GM18499 (cell line): ENCODE measurements around the gene RSAD1.

Source experiments
- ATAC-seq: cut with Tn5 transposase; IDR thresholded peaks from one replicate; pipeline ENCODE4 v1.9.1; 2021; ENCODE audit warnings: moderate number of reproducible peaks; ENCODE audit not compliant: insufficient read depth, unreplicated experiment

Gene RSAD1

DNA sequence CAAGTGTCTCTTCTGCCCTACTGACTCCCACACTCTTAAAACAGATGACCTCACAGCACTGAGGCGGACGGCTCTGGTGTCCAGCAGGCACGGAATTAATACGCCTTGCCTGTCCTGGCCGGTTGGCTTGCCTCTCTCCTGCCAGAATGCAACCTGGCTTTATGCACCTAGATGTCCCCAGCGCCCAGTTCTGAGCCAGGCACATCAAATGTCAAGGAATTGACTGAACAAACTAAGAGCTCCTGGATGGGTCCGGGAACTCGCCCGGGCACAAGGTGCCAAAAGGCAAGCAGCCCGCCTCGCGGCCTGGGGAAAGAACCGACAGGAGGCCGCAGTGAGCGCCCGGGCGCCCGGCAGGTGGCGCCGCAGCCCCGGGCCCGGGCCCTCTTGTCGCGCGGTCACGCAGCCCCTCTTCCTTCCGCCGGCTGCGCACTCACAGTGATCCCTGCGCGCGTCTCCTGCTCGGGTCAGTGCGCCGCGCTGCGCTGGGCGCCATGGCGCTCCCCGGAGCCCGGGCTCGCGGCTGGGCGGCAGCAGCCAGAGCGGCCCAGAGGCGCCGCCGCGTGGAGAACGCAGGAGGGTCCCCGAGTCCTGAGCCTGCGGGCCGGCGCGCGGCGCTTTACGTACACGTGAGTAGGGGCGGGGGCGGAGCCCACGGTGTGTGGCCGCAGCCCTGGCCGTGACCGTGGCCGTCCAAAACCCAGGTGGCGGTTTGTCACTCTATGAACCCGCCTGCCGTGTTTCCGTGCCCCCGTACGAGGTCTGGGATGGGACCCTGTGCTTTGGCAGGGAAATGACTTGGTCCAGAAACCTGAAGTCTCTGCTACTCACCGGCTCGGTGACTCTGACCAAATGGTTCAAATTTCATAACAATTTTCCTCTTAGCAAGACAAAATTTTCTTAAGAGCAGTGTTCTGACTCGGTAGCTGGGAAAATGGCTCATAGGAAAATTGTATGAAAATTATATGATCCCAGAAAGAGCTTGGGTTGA is at the start of gene RSAD1:
Gene RSAD1, plus strand, starts transcription at position 470 of the 991 bp plus-strand sequence. Its CDS starts 25 bp downstream, at position 495.
- ATAC-seq, result peak; percentile 71

GRCh38 chr17:50429793-50430192 is 48.9 kb upstream of the RSAD1 start:
- no peak for ATAC-seq

GRCh38 chr17:50430821-50431618 is 47.6 kb upstream of the RSAD1 start:
- no peak for ATAC-seq

- no peak for ATAC-seq
Observed at GRCh38 chr17:50432125-50432762, 46.4 kb upstream of the RSAD1 start.

- no peak for ATAC-seq
Observed at GRCh38 chr17:50437409-50437808, 41.3 kb upstream of the RSAD1 start.

- no peak for ATAC-seq
Observed at GRCh38 chr17:50439008-50439407, 39.7 kb upstream of the RSAD1 start.

DNA sequence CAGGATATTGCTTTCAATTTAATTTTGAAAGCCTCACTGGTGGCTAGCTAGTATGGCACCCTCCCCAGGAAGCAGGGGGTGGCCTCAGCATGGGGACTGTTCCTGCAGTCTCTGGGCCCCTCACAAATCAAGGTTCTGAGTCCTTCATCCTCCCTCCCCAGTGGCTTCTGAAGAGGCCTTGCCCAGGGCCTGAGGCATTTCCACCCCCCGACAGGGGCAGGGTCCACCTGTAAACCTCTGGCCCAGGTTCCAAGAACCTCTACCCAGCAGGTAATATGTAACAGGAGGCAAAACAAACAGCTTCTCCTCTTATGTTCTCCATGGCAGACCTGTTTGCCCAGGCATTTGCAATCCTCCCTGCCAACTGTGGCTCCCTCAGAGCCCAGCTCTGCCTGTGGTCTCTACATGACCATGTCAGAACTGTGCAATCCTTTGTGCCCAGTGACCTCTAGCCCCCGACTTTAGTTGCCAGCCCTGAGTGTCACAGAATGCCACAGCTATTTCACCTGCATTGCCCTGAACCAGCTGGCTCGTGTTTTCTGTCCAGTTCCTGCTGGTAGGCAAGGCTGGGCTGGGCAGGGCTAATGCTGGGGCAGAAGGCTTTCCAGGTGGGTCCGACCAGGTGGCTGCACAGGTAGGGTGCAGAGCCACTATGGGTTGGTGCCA is 38.4 kb upstream of the RSAD1 start:
- ATAC-seq, result no peak

DNA sequence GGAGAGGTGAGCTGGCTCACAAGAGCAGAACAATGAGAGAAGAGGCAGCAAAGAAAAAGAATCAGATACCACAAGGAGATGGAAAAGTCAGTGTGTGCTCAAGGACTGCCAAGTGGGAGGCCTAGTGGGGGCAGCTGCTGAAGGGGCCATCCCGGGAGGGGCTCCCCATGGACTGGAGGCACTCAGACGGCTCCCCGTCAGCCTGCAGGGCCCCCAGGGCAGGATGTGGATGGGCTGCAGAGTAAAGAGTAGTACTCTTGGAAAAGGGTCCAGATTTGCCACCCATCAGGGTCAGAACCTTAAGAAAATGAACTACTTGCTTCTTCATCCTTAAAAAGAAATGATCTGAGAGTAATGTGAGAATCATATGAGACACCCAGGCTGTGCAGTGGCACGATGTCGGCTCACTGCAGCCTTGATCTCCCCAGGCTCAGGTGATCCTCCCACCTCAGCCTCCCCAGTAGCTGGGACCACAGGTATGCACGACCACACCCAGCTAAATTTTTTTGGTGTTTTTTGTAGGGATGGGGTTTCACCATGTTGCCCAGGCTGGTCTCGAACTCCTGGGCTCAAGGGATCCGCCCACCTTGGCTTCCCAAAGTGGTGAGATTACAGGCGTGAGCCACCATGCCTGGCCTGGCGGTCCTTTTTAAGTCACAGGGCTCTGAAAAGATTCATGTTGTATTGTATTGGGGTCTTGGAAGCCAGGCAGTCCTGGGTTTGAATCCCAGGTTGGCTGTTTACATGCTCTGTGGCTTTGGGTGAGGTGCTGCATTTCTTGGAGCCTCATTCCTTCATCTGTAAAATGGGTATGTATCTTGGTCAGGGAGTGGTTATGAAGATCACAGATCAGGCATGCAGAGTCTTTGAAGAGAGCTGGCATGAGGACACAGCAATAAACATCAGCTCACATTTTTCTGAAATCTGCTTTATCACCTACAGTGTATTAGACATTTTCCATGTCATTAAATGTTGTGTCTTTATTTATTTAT is 37.5 kb upstream of the RSAD1 start:
- no peak for ATAC-seq

- ATAC-seq, result no peak
Observed at GRCh38 chr17:50443505-50443974, 35.1 kb upstream of the RSAD1 start.

DNA sequence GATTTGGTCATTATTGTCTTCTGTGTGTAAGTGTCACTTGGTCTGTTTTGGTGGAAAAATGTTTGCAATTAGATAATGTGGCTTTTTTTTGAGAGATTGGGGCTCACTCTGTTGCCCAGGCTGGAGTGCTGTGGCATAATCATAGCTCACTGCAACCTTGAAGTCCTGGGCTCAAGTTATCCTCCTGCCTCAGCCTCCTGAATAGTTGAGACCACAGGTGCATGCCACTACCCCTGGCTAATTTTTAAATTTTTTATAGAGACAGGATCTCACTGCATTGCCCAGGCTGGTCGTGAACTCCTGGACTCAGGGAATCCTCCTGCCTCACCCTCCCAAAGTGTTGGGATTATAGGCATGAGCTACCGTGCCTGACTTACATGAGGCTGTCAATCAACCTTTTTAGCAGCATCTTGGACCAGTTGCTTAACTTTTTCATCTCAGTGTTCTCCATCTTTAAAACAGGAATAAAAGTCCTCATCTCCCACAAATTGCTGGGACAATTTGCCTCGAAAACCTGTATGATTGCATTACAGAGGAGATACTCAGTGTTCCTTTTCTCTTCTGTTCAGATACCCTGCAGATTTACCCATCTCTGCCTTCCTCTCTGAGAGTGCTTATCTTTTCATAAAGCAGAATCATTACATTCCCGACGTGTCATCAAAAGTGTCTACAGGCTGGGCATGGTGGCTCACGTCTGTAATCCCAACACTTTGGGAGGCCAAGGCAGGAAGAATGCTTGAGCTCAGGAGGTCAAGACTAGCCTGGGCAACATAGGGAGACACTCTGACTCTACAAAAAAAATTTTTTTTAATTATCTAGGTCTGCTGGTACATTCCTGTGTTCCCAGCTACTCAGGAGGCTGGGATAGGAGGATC is 33.6 kb upstream of the RSAD1 start:
- ATAC-seq, result no peak

DNA sequence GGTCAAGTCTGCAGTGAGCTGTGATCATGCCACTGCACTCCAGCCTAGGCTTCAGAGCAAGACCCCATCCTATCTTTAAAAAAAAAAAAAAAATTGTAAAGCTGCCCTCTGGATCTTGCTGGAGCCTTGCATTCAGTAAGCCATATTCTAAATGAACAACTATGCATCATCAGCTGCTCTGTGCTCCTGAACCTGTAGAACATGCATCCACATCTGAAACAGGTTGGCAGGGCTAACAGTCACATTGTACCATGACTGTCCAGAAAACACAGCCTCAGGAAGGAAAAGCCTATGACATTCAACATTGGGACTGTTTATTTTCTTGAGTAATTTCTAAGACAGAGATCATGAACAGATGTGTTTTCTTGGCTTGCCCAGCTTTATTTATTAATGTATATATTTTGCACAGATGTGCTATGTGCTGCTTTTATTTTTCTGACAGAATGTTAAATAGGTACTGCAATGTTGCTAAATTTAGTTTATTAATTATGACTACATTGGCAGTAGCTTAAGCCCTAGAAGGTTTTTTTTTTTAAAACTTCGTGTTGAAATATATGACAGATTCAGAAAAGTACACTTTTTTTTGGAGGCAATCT is 32.8 kb upstream of the RSAD1 start:
- ATAC-seq, result no peak

DNA sequence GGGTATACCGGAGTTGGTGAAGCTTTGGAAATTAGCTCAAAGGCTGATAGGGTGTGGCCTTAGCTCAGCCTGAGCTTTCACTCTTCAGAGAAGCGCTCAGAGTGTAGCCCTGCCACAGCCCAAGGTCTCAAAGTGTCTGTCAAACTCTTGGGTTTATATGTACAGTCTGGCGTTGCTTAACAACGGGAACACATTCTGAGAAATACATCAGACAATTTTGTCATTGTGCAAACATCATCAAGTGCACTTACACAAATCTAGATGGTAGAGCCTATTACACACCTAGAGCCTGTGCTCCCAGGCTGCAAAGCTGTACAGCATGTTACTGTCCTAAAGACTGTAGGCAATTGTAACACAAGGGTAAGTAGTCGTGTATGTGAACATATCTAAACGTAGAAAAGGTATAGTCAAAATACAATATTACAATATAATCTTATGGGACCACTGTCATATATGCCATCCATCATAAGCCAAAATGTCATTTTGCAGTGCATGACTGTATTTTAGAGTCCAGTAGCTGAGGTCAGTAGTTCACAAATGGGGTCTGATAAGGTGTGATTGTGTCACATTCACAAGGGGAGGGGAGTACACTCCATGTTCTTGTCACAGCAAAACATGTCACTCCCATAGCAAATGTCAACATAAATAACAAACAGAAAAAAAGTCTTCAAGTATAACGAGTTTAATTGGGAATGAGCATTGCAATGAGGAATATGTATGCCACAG is 30.6 kb upstream of the RSAD1 start:
- no peak for ATAC-seq

DNA sequence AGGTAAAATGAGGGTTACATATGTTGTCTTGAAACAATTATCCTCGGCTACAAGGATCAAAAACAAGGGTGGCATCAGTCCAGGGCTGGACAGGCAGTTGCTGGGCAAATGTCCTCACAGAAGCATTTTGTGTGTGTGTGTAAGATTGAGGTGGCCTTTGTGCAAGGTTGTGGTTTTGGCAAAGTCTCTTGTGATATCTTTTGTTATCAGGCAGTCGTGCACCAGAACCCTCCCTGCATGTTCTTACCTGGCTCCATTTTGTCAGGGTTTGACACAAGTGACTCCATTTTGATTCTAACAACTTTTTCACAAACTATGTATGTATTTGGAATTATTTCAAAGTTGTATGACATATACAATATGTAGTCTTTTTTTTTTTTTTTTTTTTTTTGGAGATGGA is 30.0 kb upstream of the RSAD1 start:
- ATAC-seq, result no peak

DNA sequence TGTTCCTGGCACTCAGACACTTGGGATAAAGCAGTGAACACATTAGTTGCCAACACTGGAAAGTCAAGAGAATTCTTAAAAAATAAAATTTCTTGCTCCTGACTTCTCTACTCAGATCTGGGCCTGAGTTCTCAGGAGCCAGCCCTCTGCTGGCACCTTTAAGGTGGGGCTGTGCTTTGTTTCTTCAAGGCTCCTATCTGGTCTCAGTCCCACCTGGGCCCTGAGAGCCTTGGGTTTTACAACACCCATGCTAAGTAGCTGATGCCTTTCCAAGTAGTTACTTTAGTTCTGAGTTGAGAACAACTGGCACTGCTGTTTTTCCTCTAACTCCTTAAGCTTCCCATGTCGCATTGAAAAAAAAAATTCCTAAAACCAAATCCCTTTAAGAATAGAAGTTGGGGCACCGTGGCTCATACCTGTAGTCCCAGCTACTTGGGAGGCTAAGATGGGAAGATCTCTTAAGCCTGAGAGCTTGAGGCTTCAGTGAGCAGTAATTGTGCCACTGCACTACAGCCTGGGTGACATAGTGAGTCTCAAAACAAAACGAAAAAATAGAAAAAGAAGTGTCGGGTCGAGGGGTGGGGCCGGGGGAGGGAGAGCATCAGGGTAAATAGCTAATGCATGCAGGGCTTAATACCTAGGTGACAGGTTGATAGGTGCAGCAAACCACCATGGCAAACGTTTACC is 26.6 kb upstream of the RSAD1 start:
- no peak for ATAC-seq

- no peak for ATAC-seq
Observed at GRCh38 chr17:50452630-50453300, 25.9 kb upstream of the RSAD1 start.

DNA sequence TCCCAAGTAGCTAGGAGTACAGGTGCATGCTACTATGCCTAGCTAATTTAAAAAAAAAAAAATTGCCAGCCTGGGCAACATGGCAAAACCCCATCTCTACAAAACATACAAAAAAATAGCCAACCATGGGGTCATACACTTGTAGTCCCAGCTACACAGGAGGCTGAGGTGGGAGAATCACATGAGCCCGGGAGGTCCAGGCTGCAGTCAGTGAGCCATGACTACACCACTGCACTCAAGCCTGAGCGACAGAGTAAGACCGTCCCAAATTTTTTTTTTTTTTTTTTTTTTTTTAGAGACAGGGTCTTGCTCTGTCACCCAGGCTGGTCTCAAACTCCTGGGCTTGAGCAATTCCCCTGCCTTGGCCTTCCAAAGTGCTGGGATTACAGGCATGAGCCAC is 24.8 kb upstream of the RSAD1 start:
- no peak for ATAC-seq
